ENCODE data around the gene EVX1.

Gene EVX1

DNA sequence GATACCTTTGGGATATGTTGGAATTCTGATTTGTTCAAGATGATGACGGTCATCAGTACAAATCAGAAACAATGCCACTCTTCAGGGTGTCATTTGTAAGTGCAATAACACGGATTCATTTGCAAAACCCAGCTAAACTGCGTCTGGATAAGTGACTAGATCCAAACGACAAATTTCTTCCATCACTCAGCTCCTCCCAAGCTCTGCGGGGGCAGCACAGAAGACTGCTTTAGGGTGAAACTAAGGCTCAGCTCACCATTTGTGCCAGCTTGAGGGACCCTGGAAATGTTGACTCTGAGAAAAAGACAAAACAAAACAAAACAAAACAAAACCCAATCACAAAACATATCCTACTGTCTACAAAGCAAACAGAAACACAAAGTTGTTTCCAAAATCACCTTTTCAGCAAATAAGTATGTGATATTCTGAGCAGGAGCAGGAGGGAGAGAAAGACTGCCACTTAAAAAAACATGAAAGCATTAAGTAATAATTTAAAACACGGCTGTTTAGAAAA is 8.0 kb downstream of the EVX1 start:
- no peak for DNase-seq

DNA sequence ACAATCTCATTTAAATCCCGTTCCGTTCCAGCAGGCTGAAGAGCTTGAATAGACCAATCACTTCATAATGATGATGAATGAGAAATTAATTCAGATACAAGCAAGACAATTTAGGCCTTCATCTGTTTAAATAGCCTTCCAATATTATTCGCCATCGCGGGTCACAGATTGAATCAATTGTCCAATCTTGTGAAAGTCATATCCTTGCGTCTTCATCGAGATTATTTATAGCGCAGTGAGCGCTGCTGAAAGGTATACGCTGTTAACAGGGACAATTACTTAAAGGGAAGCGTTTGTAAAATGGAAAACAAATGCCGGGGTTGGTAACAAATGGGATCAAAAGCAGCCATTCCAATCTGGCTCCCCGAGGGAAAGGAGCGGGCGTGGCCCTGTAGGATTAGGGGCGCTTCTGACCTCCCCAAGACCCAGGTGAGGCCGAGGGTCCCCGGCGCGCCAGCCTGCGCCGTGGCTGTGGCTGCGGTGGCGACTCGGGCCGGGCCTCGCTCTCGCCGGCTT is 8.6 kb downstream of the EVX1 start:
- DNase-seq = no peak

DNA sequence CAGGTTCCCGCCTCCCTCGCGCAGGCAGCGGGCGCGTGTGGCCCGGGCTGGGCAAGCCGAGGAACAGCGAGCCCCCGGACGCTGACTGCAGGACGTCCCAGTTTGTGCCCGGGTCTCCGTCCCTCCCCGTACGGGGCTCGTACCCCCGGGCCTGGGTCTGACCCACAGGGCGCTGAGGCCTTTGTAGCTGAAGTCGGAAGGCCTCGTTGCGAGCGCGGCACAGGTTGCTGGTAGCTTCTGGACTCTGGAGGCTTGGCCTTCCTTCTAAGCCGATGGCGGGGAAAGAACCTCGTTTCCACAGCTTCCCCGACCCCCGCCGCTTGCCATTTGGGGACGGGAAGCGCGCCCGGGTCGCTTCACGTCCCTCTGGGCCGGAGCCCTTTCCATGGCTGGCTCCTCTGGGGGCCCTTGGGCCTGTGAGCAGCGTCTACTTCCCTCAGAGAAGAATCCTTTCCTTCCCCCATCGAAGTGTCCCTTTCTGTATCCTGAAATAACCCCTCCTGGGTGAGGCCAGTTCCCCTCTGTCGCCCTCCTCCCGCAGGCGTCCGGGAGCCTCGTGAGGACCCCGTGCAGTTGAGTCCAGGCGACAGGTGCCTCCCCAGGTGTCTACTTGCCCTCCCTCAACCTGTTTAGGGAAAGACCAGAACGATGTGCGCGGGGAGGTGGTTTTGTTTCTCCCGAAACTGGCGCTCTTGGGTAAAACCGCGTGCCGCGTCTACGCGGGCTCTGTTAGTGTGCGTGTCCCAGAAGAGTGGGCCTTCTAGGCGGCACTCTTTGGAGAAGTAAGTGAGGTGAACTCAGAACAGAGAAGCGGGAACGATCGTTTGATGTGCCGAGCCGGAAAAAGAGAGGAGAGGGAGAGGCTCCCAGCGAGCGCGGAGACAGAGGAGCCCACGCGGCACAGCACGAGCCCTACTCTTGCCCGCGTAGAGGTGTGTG is 9.3 kb downstream of the EVX1 start:
- no peak for DNase-seq

DNA sequence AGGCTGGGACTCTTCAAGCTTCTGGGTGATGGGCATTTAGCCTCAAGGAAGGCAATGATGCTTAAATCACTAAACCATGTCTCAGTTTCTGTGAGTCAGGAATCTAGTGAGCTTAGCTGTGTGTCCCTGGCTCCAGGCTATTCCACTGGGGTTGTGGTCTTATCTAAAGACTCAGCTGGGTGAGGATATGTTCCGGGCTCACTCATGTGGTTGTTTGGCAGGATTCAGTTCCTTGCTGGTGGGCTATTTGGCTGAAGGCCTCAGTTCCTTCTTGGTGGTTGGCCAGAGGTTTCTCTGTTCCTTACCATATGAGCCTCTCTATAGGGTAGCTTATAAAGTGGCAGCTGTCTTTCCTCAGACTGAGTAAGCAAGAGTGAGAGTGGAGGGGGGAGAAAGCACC is 12.0 kb downstream of the EVX1 start:
- no peak for DNase-seq

DNA sequence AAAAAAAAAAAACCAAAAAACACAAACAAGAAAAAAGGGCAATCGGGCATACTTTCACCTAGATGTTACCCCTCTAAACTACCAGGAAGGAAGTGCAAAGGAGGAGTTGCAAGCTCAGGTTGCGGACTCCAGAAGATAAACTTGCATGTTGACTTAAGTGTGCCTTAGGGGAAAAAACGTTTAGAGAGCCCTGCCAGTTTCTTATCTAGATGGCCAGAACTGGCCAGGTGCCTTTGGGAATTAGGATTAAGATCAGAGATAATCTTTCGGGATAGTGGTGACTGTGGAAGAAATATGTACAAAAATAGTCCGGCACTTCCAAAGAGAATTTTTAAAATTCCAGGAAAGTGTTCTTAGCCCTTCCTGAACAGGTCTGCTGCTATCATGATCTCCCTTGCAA is 17.6 kb downstream of the EVX1 start:
- no peak for DNase-seq

DNA sequence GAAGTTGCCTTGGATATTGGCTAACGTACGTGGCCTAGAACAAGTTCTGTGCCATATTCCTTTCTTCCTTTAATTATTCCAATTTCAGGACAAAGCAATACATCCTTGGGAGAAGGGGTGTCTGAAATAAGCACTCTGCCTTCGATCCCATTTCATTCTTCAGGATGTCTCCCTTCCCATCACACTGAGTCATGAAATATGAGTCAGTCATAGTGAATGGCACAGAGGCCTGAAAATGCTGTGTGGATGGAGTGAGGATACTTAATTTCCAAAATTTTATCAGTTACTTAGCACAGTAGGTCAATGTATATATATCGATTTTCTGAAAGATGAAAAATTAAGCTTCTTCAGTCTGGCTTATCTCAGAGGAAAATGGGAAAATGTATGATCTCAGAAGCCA is 19.5 kb downstream of the EVX1 start:
- no peak for DNase-seq

DNA sequence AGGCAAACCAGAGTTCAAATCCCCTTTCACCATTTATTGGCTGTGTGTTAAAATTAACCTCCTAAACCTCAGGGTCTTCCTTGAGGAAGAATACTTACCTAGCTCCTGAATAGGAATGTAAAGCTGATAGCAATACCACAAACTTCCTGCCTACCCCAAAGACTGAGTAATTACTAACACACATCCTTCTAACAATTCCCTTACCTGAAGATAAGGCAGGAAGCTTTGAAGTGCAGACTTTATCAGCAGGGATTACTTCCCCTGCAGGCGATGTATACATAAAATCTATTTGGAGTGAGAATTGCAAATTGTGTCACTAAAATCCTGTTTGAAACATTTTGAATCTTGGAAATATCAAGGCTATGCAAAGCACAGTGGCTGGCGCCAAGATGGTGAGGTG is 21.2 kb downstream of the EVX1 start:
- no peak for DNase-seq

DNA sequence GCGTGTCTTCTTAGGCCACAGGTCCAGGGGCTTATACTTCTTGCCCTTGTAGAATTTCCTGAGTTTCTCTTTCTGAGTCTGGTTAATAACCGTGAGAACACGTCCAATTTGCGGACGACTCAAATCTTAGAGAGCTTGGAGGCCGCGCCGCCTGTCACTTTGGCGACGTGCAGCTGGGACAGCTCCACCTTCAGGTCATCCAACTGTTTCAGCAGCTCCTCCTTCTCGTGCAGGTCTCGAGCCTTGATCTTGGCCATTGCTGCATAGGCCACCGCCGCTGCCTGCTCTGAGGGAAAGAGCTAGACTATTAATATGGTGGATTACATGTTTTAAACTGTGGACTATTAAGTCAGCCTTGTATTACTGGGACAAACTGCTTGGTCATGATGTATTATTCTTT is 26.9 kb downstream of the EVX1 start:
- no peak for DNase-seq

DNA sequence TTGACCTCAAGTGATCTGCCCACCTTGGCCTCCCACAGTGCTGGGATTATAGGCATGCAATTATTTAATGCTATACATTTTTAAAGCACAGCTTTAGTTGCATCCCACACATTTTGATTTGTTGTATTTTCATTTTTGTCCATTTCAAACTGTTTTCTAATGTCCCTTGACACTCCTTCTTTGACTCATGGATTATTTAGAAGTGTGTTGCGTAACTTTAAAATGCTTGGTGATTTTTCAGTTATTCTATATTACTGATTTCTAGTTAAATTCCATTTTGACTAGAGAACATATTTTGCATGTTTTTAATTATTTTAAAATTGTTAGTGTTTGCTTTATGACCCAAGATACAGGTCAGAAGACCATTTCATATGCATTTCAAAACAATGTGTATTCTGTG is 28.8 kb downstream of the EVX1 start:
- DNase-seq = no peak

DNA sequence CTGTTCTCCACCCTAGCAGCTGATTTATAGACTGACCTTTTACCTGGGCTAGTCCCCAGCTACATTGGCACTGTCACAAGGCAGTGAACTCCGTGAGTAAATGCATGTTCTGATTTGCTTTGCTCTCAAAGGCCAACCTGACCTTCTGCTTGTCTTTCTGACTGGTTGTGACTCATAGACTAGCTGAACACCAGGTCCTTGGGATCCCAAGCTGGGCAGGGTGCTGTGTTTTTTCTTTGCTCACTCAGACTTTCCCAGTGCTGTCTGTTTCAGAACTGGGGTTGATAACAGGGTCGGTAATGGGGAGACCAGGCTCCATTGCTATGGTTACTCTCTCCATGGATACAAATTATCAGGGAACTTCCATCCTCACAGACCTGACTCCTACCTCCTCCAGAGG is 35.0 kb downstream of the EVX1 start:
- DNase-seq = no peak

DNA sequence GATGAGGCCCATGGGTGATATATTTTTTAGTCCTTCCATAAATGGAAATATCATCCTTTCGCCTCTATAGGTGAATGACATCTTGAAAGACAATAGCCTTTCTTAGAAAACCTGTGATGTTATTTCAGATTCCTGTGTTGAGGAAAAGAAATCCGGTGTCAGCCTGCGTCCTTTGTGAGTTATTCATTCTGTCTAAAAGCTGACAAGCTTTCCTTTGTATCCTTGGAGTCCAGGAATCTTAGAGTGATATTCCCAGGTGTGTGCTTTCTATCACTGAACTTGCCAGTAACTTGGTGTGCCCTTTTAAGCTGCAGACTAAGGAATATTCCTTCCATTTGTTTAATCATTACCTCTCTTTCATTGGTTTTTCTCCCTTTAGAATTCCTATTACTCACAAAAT is 41.0 kb downstream of the EVX1 start:
- no peak for DNase-seq

DNA sequence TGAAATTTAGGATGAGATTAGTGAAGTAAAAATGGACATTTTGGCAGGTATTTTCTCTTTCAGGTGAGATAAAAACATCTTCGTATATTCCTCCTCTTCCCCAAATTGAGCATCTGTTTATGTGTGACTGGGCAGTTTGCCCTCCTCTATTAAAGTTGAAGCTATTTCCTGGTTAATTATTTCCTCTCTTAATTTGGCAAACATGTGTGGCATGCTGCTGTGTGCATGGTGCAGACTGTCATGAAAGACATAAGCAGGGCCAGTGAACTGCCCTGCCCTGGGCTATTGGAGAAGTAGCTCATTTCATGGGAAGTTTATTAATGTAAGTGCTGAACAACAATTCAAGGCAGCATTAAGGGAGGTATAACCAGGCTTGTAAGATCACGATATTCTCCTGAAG is 52.6 kb downstream of the EVX1 start:
- no peak for DNase-seq

DNA sequence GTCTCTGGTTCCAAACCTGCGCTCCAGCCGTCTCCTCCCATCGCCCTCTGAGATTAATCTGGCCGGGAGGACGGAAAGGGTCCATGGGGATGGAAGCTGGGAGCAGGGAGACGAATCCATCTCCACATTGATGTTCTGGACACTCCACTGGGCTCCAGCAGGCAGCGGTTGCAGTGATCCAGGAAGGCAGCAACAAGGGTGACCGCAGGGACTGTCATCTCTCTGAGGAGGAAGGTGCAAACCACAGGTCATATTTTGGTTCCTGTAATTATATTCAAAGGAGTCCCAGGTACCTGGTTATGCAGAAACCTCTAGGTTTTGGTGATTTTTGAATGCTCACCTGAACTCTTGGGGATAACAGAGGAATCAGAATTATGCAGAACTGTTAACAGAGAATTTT is 54.8 kb downstream of the EVX1 start:
- DNase-seq = no peak

Measured in NCI-H1436 (cell line).